Lower lobe of right lung (tissue), 2 donors: ENCODE results near the gene CHMP6. TPM values are rescaled to one million over a fixed set of nuclear protein-coding genes. Genes with fewer than 3 reads are reported as not detected.
A peak's percentile ranks its signal among the peaks of the same experiment; 100 is the strongest.

Experiments
- ATAC-seq, 2 donors: fragments of 200-7000 bp; cut with Tn5 transposase; one replicate each; pipeline ENCODE4 v1.9.1; 2020 to 2022; ENCODE audit warnings: mild to moderate bottlenecking in 2 of 2, moderate library complexity in 2 of 2
- DNase-seq: peaks from one replicate; pipeline ENCODE4 v3.0.0-alpha.2; 2020
- H3K27ac ChIP-seq: fragments of 200-600 bp; one replicate; pipeline ENCODE4 v1.8.0; 2022
- H3K27me3 ChIP-seq: fragments of 200-600 bp; one replicate; pipeline ENCODE4 v1.8.0; 2022; ENCODE audit warnings: low read depth
- H3K36me3 ChIP-seq: fragments of 200-600 bp; one replicate; pipeline ENCODE4 v1.8.0; 2022; ENCODE audit warnings: mild to moderate bottlenecking
- H3K4me1 ChIP-seq: fragments of 200-600 bp; one replicate; pipeline ENCODE4 v1.8.0; 2022
- H3K4me3 ChIP-seq: fragments of 200-600 bp; one replicate; pipeline ENCODE4 v1.8.0; 2022; ENCODE audit warnings: mild to moderate bottlenecking
- H3K9me3 ChIP-seq: fragments of 200-600 bp; one replicate; pipeline ENCODE4 v1.8.0; 2022
- CTCF ChIP-seq: fragments of 200-600 bp; IDR thresholded peaks from one replicate; pipeline ENCODE4 v1.8.0; 2022; ENCODE audit warnings: antibody characterized with exemption, mild to moderate bottlenecking
- intact Hi-C: fragments of 100-400 bp; cut with DNase I; formaldehyde crosslinking; loops from one replicate; pipeline ENCODE4 v1.11.0; 2022
- total RNA-seq: library from RNA; stranded (reverse); fragmentation: NEBNext Ultra II Directional; extraction: Animal tissue kit (Norgen Biotek cat#: 25700); gene quantifications from one replicate; pipeline ENCODE4 v1.2.1, GENCODE V29; 2021
- donor health status: DM: no; HTN: yes; CAD: no; lungs with severe emphysema.

CHMP6 gene
- total RNA-seq, 1 donor from 2014 or later: 28.8 TPM

DNA sequence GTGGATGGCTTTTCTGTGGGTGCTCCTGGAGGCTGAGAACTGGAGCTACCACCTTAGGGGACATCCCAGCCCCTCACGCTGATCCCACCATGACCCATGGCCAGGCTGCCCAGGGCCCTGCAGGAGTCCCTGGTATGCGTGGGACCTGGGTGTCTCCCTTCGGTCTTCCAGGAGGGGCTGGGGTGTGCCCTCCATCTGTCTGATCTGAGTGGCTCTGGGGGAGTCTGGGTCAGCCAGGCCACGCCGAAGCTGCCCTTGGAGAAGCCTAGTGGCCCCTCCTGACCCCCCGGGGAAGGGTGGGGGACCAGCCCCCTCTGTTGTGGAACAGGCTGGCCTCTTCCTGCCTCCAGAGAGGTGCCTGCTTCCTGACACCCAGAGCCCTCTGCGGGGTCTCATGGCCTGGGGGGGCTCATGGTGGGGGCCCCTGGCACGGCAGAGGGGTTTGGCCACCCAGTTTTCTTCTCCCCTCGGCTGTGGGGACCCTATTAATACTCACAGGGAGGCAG, 54.0 kb downstream of the CHMP6 start:
- Histone ChIP-seq H3K9me3 (no peaks in the 10 kb centered on the region), H3K36me3 (no peaks in the 10 kb centered on the region), H3K27ac (peak overlapping the region; percentile 92), H3K4me1 (peaks cover 99% of the 10 kb centered on the region), H3K27me3 (no peaks in the 10 kb centered on the region), H3K4me3 (no peak overlapping the region)
- no peak for DNase-seq
- intact Hi-C loops: no loop called here
- no peak for ATAC-seq
- TF ChIP-seq CTCF: no peak

GRCh38 chr17:81046132-81046769, 54.6 kb downstream of the CHMP6 start:
- no peak for DNase-seq
- no peak for ATAC-seq
- peak overlapping the region; percentile 92 for H3K27ac ChIP-seq
- no peaks in the 10 kb centered on the region for H3K36me3 ChIP-seq
- H3K4me3 ChIP-seq: no peak overlapping the region
- no peaks in the 10 kb centered on the region for H3K9me3 ChIP-seq
- TF ChIP-seq CTCF: no peak
- H3K27me3 ChIP-seq: no peaks in the 10 kb centered on the region
- peaks cover 99% of the 10 kb centered on the region for H3K4me1 ChIP-seq
- intact Hi-C loops: no loop called here

DNA sequence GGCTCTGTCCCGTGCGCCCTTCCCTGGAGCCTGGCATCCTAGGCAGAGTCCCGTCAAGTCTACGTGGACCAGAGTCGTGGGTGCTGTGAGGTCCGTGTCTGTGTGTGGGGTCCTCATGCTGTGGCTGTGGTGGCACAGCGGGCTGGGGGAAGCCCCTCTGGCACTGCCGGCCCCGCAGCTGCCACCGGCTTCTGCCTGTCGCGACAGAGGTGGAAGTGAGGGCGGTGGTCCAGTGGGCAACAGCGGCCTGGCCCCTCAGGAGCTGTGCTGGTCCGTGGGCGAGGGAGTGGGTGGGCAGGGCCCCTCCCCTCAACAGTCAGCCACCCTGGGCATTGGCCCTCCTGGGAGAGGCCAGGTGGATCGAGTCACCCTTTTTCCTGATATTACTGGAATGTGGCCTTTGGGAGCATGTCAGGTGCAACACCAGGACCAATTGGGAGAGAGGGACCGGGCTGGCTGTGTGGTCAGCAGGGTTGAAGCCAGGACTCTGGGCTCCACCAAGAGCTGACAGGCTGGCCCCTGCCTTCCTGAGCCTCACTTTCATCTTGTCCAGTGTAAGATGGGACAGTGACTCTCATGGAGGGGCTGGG, 55.2 kb downstream of the CHMP6 start:
- DNase-seq: no peak
- H3K4me1 ChIP-seq: peaks cover 99% of the 10 kb centered on the region
- H3K27me3 ChIP-seq: no peaks in the 10 kb centered on the region
- TF ChIP-seq CTCF: no peak
- peak overlapping the region; percentile 92 for H3K27ac ChIP-seq
- no peaks in the 10 kb centered on the region for H3K36me3 ChIP-seq
- no peaks in the 10 kb centered on the region for H3K9me3 ChIP-seq
- H3K4me3 ChIP-seq: no peak overlapping the region
- ATAC-seq: no peak
- intact Hi-C loops: no loop called here

- Histone ChIP-seq H3K27me3 (no peaks in the 10 kb centered on the region), H3K4me1 (peaks cover 94% of the 10 kb centered on the region), H3K9me3 (no peaks in the 10 kb centered on the region), H3K27ac (peak overlapping the region; percentile 89), H3K4me3 (no peak overlapping the region), H3K36me3 (no peaks in the 10 kb centered on the region)
- intact Hi-C loops: no loop called here
- TF ChIP-seq CTCF: no peak
- DNase-seq (no peak), ATAC-seq (no peak)
These were observed 57.3 kb downstream of the CHMP6 start for GRCh38 chr17:81048827-81049371.

DNA sequence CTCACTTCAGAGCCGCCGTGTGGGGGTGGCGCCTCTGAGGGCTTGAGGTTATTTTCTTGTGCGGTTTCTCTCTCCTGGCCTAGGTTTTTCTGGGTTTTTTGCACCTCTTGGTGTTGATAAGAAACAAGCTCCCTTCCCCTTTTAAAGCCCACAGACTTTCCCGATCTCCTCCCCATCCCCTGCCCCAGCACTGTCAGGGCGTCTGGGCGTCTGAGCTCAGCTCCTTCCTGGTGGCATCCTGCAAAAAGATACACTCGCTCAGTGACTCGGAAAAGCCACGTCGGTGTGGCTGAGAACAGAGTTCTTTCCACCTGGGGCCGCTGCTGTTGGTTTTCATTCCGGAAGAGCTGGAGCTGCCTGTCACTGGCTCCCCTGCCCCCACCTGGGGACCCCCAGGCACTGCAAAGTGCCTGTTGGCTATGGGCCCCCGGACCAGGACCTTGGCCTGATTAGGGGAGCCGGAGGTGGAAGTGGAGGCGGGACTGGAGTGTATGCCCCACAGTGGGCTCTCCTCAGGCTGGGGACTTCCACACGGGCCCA, 57.8 kb downstream of the CHMP6 start:
- Histone ChIP-seq H3K36me3 (peaks cover under 1% of the 10 kb centered on the region), H3K9me3 (no peaks in the 10 kb centered on the region), H3K4me1 (peaks cover 89% of the 10 kb centered on the region), H3K27me3 (no peaks in the 10 kb centered on the region), H3K27ac (peak overlapping the region; percentile 89), H3K4me3 (peak overlapping the region; percentile 39)
- DNase-seq: no peak
- TF ChIP-seq CTCF: no peak
- intact Hi-C loops: no loop called here
- no peak for ATAC-seq

Other genes with a start within 250 kb of the CHMP6 start
- 119 TPM for gene BAIAP2, start 43.3 kb downstream of the CHMP6 start, total RNA-seq
- gene PVALEF, start 173.7 kb downstream of the CHMP6 start, total RNA-seq: not detected
- 64.0 TPM for gene AATK, start 174.4 kb downstream of the CHMP6 start, total RNA-seq
- 8.3 TPM for gene CEP131, start 231.1 kb downstream of the CHMP6 start, total RNA-seq
- 43.2 TPM for gene TEPSIN, start 247.2 kb downstream of the CHMP6 start, total RNA-seq
- gene NDUFAF8, start 247.5 kb downstream of the CHMP6 start, total RNA-seq: 24.3 TPM